ENCODE measurements around the gene MLPH. TPM values are rescaled to one million over a fixed set of nuclear protein-coding genes. Genes with fewer than 3 reads are reported as not detected.

MLPH gene
- total RNA-seq, 2 experiments from 2014 or later = not detected

- no peak for ATAC-seq (ENCODE audit: low read depth)
- Mint-ChIP-seq H3K4me3 (no peak overlapping the region), H3K27me3 (no peaks in the 10 kb centered on the region), H3K4me1 (no peaks in the 10 kb centered on the region), H3K9me3 (no peaks in the 10 kb centered on the region), H3K27ac (no peak overlapping the region), H3K36me3 (no peaks in the 10 kb centered on the region)
- POLR2A ChIA-PET = no interaction called here
- no peak for DNase-seq
These were observed 87.4 kb downstream of the MLPH start for GRCh38 chr2:237574467-237574866.

- Mint-ChIP-seq H3K9me3 (no peaks in the 10 kb centered on the region), H3K4me1 (no peaks in the 10 kb centered on the region), H3K27me3 (no peaks in the 10 kb centered on the region), H3K4me3 (no peak overlapping the region), H3K36me3 (no peaks in the 10 kb centered on the region), H3K27ac (no peak overlapping the region)
- ATAC-seq (ENCODE audit: low read depth) (no peak), DNase-seq (no peak)
- POLR2A ChIA-PET = no interaction called here
These were observed 88.1 kb downstream of the MLPH start for GRCh38 chr2:237574894-237575868.

GRCh38 chr2:237575869-237576862 is 89.1 kb downstream of the MLPH start:
- Mint-ChIP-seq H3K4me3 (no peak overlapping the region), H3K4me1 (no peaks in the 10 kb centered on the region), H3K27me3 (no peaks in the 10 kb centered on the region), H3K27ac (no peak overlapping the region), H3K9me3 (no peaks in the 10 kb centered on the region), H3K36me3 (no peaks in the 10 kb centered on the region)
- DNase-seq (no peak), ATAC-seq (ENCODE audit: low read depth) (no peak)
- POLR2A ChIA-PET = no interaction called here

GRCh38 chr2:237576974-237577373 is 89.9 kb downstream of the MLPH start:
- H3K4me1 Mint-ChIP-seq = peaks cover 3% of the 10 kb centered on the region
- no peak overlapping the region for H3K4me3 Mint-ChIP-seq
- no peaks in the 10 kb centered on the region for H3K27me3 Mint-ChIP-seq
- no peak overlapping the region for H3K27ac Mint-ChIP-seq
- DNase-seq (no peak), ATAC-seq (ENCODE audit: low read depth) (no peak)
- H3K9me3 Mint-ChIP-seq = no peaks in the 10 kb centered on the region
- POLR2A ChIA-PET = no interaction called here
- H3K36me3 Mint-ChIP-seq = no peaks in the 10 kb centered on the region

- POLR2A ChIA-PET = no interaction called here
- Mint-ChIP-seq H3K4me1 (peaks cover 3% of the 10 kb centered on the region), H3K27me3 (no peaks in the 10 kb centered on the region), H3K27ac (no peak overlapping the region), H3K9me3 (no peaks in the 10 kb centered on the region), H3K36me3 (no peaks in the 10 kb centered on the region), H3K4me3 (no peak overlapping the region)
- DNase-seq (no peak), ATAC-seq (ENCODE audit: low read depth) (no peak)
These were observed 90.4 kb downstream of the MLPH start for GRCh38 chr2:237577458-237577857.

GRCh38 chr2:237577956-237578870 is 91.2 kb downstream of the MLPH start:
- H3K27me3 Mint-ChIP-seq = no peaks in the 10 kb centered on the region
- no peak overlapping the region for H3K27ac Mint-ChIP-seq
- H3K36me3 Mint-ChIP-seq = no peaks in the 10 kb centered on the region
- peaks cover 3% of the 10 kb centered on the region for H3K4me1 Mint-ChIP-seq
- no peaks in the 10 kb centered on the region for H3K9me3 Mint-ChIP-seq
- H3K4me3 Mint-ChIP-seq = no peak overlapping the region
- POLR2A ChIA-PET = no interaction called here
- DNase-seq (no peak), ATAC-seq (ENCODE audit: low read depth) (no peak)

GRCh38 chr2:237581326-237581725 is 94.3 kb downstream of the MLPH start:
- H3K27ac Mint-ChIP-seq = peak overlapping the region; percentile 58
- peaks cover 3% of the 10 kb centered on the region for H3K4me1 Mint-ChIP-seq
- POLR2A ChIA-PET = interaction anchor here (0.8 to 1.3 kb wide), 2 partner anchors 109 to 111 kb away, joined by 3 read pairs; no protein-coding TSS in a partner anchor
- DNase-seq = no peak
- no peak for ATAC-seq (ENCODE audit: low read depth)
- H3K9me3 Mint-ChIP-seq = no peaks in the 10 kb centered on the region
- H3K27me3 Mint-ChIP-seq = no peaks in the 10 kb centered on the region
- H3K4me3 Mint-ChIP-seq = no peak overlapping the region
- H3K36me3 Mint-ChIP-seq = no peaks in the 10 kb centered on the region

- peaks cover 3% of the 10 kb centered on the region for H3K4me1 Mint-ChIP-seq
- H3K36me3 Mint-ChIP-seq = no peaks in the 10 kb centered on the region
- ATAC-seq (ENCODE audit: low read depth) = peak; percentile 93
- POLR2A ChIA-PET = interaction anchor here (0.8 to 1.3 kb wide), 2 partner anchors 109 to 110 kb away, joined by 3 read pairs; no protein-coding TSS in a partner anchor
- peak overlapping the region; percentile 58 for H3K27ac Mint-ChIP-seq
- no peak overlapping the region for H3K4me3 Mint-ChIP-seq
- peak; percentile 49 for DNase-seq
- H3K9me3 Mint-ChIP-seq = no peaks in the 10 kb centered on the region
- no peaks in the 10 kb centered on the region for H3K27me3 Mint-ChIP-seq
These were observed 95.0 kb downstream of the MLPH start for GRCh38 chr2:237581751-237582746.

- H3K27me3 Mint-ChIP-seq = peaks cover 3% of the 10 kb centered on the region
- POLR2A ChIA-PET = no interaction called here
- no peak overlapping the region for H3K27ac Mint-ChIP-seq
These were observed 96.6 kb downstream of the MLPH start for GRCh38 chr2:237583385-237584295.

GRCh38 chr2:237585590-237586221 is 98.7 kb downstream of the MLPH start:
- DNase-seq = no peak
- H3K27me3 Mint-ChIP-seq = peaks cover 3% of the 10 kb centered on the region
- H3K9me3 Mint-ChIP-seq = no peaks in the 10 kb centered on the region
- H3K4me1 Mint-ChIP-seq = peaks cover 3% of the 10 kb centered on the region
- H3K36me3 Mint-ChIP-seq = no peaks in the 10 kb centered on the region
- H3K27ac Mint-ChIP-seq = no peak overlapping the region
- POLR2A ChIA-PET = no interaction called here
- no peak overlapping the region for H3K4me3 Mint-ChIP-seq
- ATAC-seq (ENCODE audit: low read depth) = no peak

More at GRCh38 chr2:237583385-237584295, 96.6 kb downstream of the MLPH start:
- DNase-seq = no peak
- Mint-ChIP-seq H3K4me1 (peaks cover 3% of the 10 kb centered on the region), H3K9me3 (no peaks in the 10 kb centered on the region), H3K36me3 (no peaks in the 10 kb centered on the region), H3K4me3 (no peak overlapping the region)
- ATAC-seq (ENCODE audit: low read depth) = no peak
